Adrenal gland (tissue), 5 donors: ENCODE data around the gene NUTM2E.
"Not testable (repeated sequence)": the region's sequence is repeated elsewhere in the genome, so short reads cannot be mapped to it uniquely, and the experiment has no call there.

ENCODE experiments used
- POLR2A ChIP-seq, 2 donors: fragments of 450-650 bp; IDR thresholded peaks; one replicate each; pipeline ENCODE4 v1.6.1; 2017; ENCODE audit warnings: antibody characterized with exemption in 2 of 2, mild to moderate bottlenecking in 2 of 2, moderate library complexity in 1 of 2
- TF ChIP-seq, protein P1 (sequence below), 6 experiments: fragments of 450-650 bp in 4 of 6; fragments of 200-600 bp in 2 of 6; sonication (generic) in 1 of 6; IDR thresholded peaks; 1 replicate in 5 of 6; 2 replicates in 1 of 6; pipeline versions ENCODE4 v1.5.1 to v1.8.0; 2016 to 2021; ENCODE audit warnings: antibody characterized with exemption in 6 of 6, mild to moderate bottlenecking in 2 of 6, moderate library complexity in 1 of 6
- donor health status: DM: no; HTN: no; CAD: no.

DNA sequence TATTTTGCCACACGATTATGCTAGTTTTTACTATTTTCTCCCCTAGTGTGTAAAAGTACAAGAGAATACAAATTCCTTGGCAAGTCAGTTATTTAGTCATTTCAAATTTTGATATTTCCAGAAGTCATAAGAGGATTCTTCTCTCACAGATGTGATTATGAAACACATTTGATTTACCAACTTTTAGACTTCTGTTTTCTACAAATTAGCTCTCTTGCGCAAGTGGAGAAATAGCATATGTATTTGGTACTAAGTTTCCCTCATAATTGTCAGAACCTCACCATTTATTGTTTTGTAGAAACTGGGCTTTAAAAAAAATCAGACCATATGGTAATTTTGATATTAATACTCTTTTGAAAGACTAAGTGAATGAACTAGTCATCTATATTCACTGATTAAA is 9.4 kb downstream of the NUTM2E start:
- TF ChIP-seq, protein P1, sequence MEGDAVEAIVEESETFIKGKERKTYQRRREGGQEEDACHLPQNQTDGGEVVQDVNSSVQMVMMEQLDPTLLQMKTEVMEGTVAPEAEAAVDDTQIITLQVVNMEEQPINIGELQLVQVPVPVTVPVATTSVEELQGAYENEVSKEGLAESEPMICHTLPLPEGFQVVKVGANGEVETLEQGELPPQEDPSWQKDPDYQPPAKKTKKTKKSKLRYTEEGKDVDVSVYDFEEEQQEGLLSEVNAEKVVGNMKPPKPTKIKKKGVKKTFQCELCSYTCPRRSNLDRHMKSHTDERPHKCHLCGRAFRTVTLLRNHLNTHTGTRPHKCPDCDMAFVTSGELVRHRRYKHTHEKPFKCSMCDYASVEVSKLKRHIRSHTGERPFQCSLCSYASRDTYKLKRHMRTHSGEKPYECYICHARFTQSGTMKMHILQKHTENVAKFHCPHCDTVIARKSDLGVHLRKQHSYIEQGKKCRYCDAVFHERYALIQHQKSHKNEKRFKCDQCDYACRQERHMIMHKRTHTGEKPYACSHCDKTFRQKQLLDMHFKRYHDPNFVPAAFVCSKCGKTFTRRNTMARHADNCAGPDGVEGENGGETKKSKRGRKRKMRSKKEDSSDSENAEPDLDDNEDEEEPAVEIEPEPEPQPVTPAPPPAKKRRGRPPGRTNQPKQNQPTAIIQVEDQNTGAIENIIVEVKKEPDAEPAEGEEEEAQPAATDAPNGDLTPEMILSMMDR (IDR thresholded peaks at IDR 0.05) = not testable (repeated sequence)
- not testable (repeated sequence) for TF ChIP-seq POLR2A (IDR thresholded peaks at IDR 0.05)
